Testis (tissue), 2 donors: ENCODE results near the gene SLC39A3.

Source experiments
- POLR2A ChIP-seq: fragments of 450-650 bp; IDR thresholded peaks from one replicate; pipeline ENCODE4 v1.6.1; 2017; ENCODE audit warnings: antibody characterized with exemption, mild to moderate bottlenecking, moderate library complexity
- TF ChIP-seq, protein P1 (sequence below), 3 experiments: fragments of 450-650 bp in 2 of 3; fragments of 200-600 bp in 1 of 3; sonication (generic) in 1 of 3; IDR thresholded peaks; one replicate each; pipeline ENCODE4 v1.5.1; 2016 to 2019; ENCODE audit warnings: antibody characterized with exemption in 3 of 3, mild to moderate bottlenecking in 2 of 3, moderate library complexity in 1 of 3

DNA sequence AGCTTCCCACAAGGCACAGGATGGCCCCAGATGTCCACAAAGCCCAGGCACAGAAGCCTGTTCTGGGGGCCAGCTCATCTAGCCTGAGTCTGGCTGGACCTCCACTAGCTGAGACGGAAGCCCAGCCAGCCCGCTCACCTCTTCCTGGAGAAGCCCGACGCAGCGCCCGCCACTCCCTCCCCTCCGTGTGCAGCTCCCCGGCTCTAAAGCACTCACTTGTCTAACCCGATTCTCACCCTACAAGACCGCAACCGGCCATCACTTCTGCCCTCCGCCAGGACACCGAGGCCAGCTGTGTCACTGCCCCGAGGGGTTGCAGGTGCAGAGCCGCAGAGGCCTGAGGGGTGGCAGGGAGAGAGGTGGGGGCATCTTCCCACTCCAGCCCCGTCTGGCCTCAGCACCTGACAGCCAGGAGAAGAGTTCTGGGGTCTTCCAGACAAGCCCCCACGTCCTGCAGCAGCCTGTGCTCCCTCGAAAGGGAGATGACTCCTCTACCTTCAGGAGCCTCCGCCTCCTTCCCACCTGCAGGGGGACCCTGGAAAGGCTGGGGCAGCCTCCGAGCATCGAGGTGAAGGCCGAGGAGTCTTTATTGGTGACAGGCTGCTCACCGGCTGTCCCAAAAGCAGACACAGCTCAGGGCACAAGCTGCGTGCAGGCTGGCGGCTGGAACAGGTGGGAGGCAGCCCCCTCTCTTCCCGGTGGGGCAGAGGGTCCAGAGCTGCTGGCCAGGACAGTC lies 12.7 kb downstream of the SLC39A3 start:
- TF ChIP-seq, protein P1, sequence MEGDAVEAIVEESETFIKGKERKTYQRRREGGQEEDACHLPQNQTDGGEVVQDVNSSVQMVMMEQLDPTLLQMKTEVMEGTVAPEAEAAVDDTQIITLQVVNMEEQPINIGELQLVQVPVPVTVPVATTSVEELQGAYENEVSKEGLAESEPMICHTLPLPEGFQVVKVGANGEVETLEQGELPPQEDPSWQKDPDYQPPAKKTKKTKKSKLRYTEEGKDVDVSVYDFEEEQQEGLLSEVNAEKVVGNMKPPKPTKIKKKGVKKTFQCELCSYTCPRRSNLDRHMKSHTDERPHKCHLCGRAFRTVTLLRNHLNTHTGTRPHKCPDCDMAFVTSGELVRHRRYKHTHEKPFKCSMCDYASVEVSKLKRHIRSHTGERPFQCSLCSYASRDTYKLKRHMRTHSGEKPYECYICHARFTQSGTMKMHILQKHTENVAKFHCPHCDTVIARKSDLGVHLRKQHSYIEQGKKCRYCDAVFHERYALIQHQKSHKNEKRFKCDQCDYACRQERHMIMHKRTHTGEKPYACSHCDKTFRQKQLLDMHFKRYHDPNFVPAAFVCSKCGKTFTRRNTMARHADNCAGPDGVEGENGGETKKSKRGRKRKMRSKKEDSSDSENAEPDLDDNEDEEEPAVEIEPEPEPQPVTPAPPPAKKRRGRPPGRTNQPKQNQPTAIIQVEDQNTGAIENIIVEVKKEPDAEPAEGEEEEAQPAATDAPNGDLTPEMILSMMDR (IDR thresholded peaks at IDR 0.05): no peak
- TF ChIP-seq POLR2A: no peak
